ENCODE results near the gene NRIP1.

DNA sequence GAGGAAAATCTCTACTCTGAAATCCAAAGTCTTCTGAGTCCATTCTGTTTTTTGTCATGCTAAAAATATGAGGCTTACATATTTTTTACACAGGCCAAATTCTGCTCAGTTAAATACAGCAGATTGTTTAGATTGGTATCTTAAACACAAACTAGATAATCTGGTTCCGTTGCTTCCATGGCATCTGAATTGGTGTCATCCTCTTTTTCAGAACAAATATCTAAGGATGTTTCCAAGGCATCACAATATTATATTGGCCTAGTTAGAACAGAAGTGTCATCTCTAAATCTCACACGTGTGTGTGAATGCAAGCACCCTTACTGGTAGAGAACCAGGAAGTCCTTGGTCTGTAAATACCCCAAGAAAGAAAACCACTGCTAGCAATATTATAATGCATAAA lies 151.2 kb downstream of the NRIP1 start:
- TF ChIP-seq, protein P1, sequence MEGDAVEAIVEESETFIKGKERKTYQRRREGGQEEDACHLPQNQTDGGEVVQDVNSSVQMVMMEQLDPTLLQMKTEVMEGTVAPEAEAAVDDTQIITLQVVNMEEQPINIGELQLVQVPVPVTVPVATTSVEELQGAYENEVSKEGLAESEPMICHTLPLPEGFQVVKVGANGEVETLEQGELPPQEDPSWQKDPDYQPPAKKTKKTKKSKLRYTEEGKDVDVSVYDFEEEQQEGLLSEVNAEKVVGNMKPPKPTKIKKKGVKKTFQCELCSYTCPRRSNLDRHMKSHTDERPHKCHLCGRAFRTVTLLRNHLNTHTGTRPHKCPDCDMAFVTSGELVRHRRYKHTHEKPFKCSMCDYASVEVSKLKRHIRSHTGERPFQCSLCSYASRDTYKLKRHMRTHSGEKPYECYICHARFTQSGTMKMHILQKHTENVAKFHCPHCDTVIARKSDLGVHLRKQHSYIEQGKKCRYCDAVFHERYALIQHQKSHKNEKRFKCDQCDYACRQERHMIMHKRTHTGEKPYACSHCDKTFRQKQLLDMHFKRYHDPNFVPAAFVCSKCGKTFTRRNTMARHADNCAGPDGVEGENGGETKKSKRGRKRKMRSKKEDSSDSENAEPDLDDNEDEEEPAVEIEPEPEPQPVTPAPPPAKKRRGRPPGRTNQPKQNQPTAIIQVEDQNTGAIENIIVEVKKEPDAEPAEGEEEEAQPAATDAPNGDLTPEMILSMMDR (IDR thresholded peaks at IDR 0.05) = no peak
- TF ChIP-seq EP300 (IDR thresholded peaks at IDR 0.05; ENCODE audit: low read depth) = no peak
- no peak for TF ChIP-seq POLR2A (IDR thresholded peaks at IDR 0.05)
- no peak for TF ChIP-seq POLR2AphosphoS5 (IDR thresholded peaks at IDR 0.05)

Measured in transverse colon (tissue), 4 donors.